ENCODE data around the gene GDPGP1. TPM values are rescaled to one million over a fixed set of nuclear protein-coding genes. Genes with fewer than 3 reads are reported as not detected.

The GDPGP1 gene
- total RNA-seq, 1 experiment from 2014 or later: 6.6 TPM

- ATAC-seq (peak; percentile 10), DNase-seq (peak; percentile 32)
- Histone ChIP-seq H2AFZ (ENCODE audit: low read length) (peak overlapping the region; percentile 60), H3K36me3 (ENCODE audit: low read depth, low read length) (peaks cover 24% of the 10 kb centered on the region), H3K9ac (ENCODE audit: low read length) (peak overlapping the region; percentile 96), H4K20me1 (ENCODE audit: low read length) (peaks cover 40% of the 10 kb centered on the region), H3F3A (ENCODE audit: low read length, unreplicated experiment) (no peaks in the 10 kb centered on the region), H3K4me3 (ENCODE audit: low read length) (peak overlapping the region; percentile 77), H3K4me1 (ENCODE audit: insufficient read depth, low read length) (peaks cover 55% of the 10 kb centered on the region), H3K9me2 (replicated peaks; ENCODE audit: low read length) (no peaks in the 10 kb centered on the region), H3K27ac (ENCODE audit: low read length) (peak overlapping the region; percentile 76), H3K79me2 (ENCODE audit: low read length) (peaks cover 68% of the 10 kb centered on the region), H3K4me2 (ENCODE audit: low read length) (peak overlapping the region; percentile 97), H3K9me3 (ENCODE audit: low read length) (no peaks in the 10 kb centered on the region), H3K27me3 (ENCODE audit: low read length) (no peaks in the 10 kb centered on the region)
- TSS peak; percentile 53 for BruUV-seq (replicated peaks)
- ChIA-PET CTCF (no interaction called here), POLR2A (ENCODE audit: unreplicated experiment) (no interaction called here)
- intact Hi-C loops (cut with micrococcal nuclease): loop anchor here (5.0 kb wide), 1 partner anchor 34 kb away; the partner anchor contains the start of genes CIB1 and GDPGP1
- TF ChIP-seq CTCF (conservative IDR thresholded peaks at IDR 0.05; ENCODE audit: low read depth, low read length) (no peak), EZH2 (IDR thresholded peaks at IDR 0.05; ENCODE audit: low read length, unreplicated experiment) (no peak), EZH2phosphoT487 (IDR thresholded peaks at IDR 0.05; ENCODE audit: borderline replicate concordance, low read length) (no peak)
Observed at GRCh38 chr15:90266061-90266431, 32.0 kb downstream of the GDPGP1 start.

- peak overlapping the region; percentile 77 for H3K4me3 ChIP-seq (ENCODE audit: low read length)
- H3F3A ChIP-seq (ENCODE audit: low read length, unreplicated experiment): no peaks in the 10 kb centered on the region
- CTCF ChIA-PET: no interaction called here
- H3K27me3 ChIP-seq (ENCODE audit: low read length): no peaks in the 10 kb centered on the region
- H3K79me2 ChIP-seq (ENCODE audit: low read length): peaks cover 72% of the 10 kb centered on the region
- no peak for ATAC-seq
- H2AFZ ChIP-seq (ENCODE audit: low read length): peak overlapping the region; percentile 60; the same call in 1 of the 2 replicates
- peak overlapping the region; percentile 97 for H3K4me2 ChIP-seq (ENCODE audit: low read length)
- H3K9me3 ChIP-seq (ENCODE audit: low read length): no peaks in the 10 kb centered on the region
- H3K9ac ChIP-seq (ENCODE audit: low read length): peak overlapping the region; percentile 96
- TF ChIP-seq EZH2 (IDR thresholded peaks at IDR 0.05; ENCODE audit: low read length, unreplicated experiment) (no peak), CTCF (conservative IDR thresholded peaks at IDR 0.05; ENCODE audit: low read depth, low read length) (no peak), EZH2phosphoT487 (IDR thresholded peaks at IDR 0.05; ENCODE audit: borderline replicate concordance, low read length) (no peak)
- BruUV-seq (replicated peaks): no TSS peak
- peaks cover 44% of the 10 kb centered on the region for H4K20me1 ChIP-seq (ENCODE audit: low read length)
- POLR2A ChIA-PET (ENCODE audit: unreplicated experiment): no interaction called here
- peak overlapping the region; percentile 76 for H3K27ac ChIP-seq (ENCODE audit: low read length)
- H3K9me2 ChIP-seq (replicated peaks; ENCODE audit: low read length): no peaks in the 10 kb centered on the region
- peaks cover 53% of the 10 kb centered on the region for H3K4me1 ChIP-seq (ENCODE audit: insufficient read depth, low read length)
- peaks cover 28% of the 10 kb centered on the region for H3K36me3 ChIP-seq (ENCODE audit: low read depth, low read length)
- intact Hi-C loops (cut with micrococcal nuclease): loop anchor here (5.0 kb wide), 1 partner anchor 34 kb away; the partner anchor contains the start of genes CIB1 and GDPGP1
- DNase-seq: peak; percentile 33
Observed at GRCh38 chr15:90266485-90266884, 32.5 kb downstream of the GDPGP1 start.

GRCh38 chr15:90268415-90268814, 34.4 kb downstream of the GDPGP1 start:
- TF ChIP-seq CTCF (conservative IDR thresholded peaks at IDR 0.05; ENCODE audit: low read depth, low read length): no peak
- no peak for TF ChIP-seq EZH2phosphoT487 (IDR thresholded peaks at IDR 0.05; ENCODE audit: borderline replicate concordance, low read length)
- no peak for TF ChIP-seq EZH2 (IDR thresholded peaks at IDR 0.05; ENCODE audit: low read length, unreplicated experiment)
- Histone ChIP-seq H3K4me2 (ENCODE audit: low read length) (peak overlapping the region; percentile 97), H3K36me3 (ENCODE audit: low read depth, low read length) (peaks cover 42% of the 10 kb centered on the region), H2AFZ (ENCODE audit: low read length) (no peak overlapping the region), H3K4me3 (ENCODE audit: low read length) (peak overlapping the region; percentile 77), H3K9me2 (replicated peaks; ENCODE audit: low read length) (no peaks in the 10 kb centered on the region), H3F3A (ENCODE audit: low read length, unreplicated experiment) (no peaks in the 10 kb centered on the region), H3K27ac (ENCODE audit: low read length) (peak overlapping the region; percentile 27; the same call in 1 of the 2 replicates), H3K27me3 (ENCODE audit: low read length) (no peaks in the 10 kb centered on the region), H4K20me1 (ENCODE audit: low read length) (peaks cover 46% of the 10 kb centered on the region), H3K9me3 (ENCODE audit: low read length) (no peaks in the 10 kb centered on the region), H3K9ac (ENCODE audit: low read length) (peak overlapping the region; percentile 96; the same call in 1 of the 2 replicates), H3K4me1 (ENCODE audit: insufficient read depth, low read length) (peaks cover 41% of the 10 kb centered on the region), H3K79me2 (ENCODE audit: low read length) (peaks cover 91% of the 10 kb centered on the region)
- intact Hi-C loops (cut with micrococcal nuclease): loop anchor here (5.0 kb wide), 1 partner anchor 36 kb away; the partner anchor contains the start of genes CIB1 and GDPGP1
- no TSS peak for BruUV-seq (replicated peaks)
- ChIA-PET POLR2A (ENCODE audit: unreplicated experiment) (interaction anchor here (0.7 kb wide), 1 partner anchor 117 kb away, joined by 5 read pairs; no protein-coding TSS in a partner anchor), CTCF (interaction anchor here (0.6 to 1.3 kb wide), 2 partner anchors 25 to 35 kb away, joined by 3 to 12 read pairs; partner anchors contain the start of genes CIB1 and GDPGP1)
- ATAC-seq (peak; percentile 22), DNase-seq (peak; percentile 51)
